Activated naive CD4-positive, alpha-beta T cell treated with anti-CD3 and anti-CD28 coated beads, Interleukin-2, amount 50 U/mL, for 16 hours (primary cell): Measurements from ENCODE around the gene LRRFIP2.
"Not testable (repeated sequence)": the region's sequence is repeated elsewhere in the genome, so short reads cannot be mapped to it uniquely, and the experiment has no call there.

ENCODE experiments used
- DNase-seq: peaks from one replicate; pipeline ENCODE4 v3.0.0-alpha.2; 2020

The LRRFIP2 gene

DNA sequence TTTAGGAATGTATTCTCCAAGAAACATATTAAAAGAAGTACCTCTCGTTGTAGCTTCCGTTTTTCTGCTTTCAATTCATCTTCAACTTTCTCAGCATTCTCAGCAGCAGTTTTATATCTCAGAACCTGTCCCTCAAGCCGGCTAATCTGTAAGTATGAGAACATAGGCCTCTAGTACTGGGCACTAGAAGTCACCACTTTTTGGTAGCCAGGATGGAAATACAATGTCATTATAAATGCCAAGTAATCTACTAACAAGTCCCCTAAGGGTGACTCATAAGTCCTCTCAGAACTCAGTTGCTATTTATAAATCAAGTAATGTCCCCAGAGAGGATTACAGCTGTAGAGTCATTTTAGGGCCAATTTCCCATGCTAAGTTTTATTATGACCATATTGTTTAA, 120.0 kb downstream of the LRRFIP2 start:
- no peak for DNase-seq

DNA sequence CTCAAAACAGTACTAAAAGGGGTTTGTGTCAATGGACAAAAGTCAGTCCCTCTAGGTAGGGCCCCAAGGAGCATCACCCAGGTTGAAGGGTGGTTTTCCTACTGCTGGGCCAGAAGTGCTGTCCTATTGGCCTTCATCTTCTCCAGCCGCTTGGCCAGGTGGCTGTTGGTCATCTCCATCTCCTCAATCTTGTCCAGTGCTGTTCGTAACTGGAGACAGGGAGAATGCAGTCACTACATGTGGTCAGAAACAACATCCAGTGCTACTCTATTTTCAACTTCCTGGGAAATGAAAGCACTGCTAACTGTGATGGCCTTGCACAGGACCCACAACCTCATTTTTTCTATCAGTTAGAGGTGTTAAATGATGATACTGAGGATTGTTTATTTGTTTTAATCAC, 120.6 kb downstream of the LRRFIP2 start:
- no peak for DNase-seq

DNA sequence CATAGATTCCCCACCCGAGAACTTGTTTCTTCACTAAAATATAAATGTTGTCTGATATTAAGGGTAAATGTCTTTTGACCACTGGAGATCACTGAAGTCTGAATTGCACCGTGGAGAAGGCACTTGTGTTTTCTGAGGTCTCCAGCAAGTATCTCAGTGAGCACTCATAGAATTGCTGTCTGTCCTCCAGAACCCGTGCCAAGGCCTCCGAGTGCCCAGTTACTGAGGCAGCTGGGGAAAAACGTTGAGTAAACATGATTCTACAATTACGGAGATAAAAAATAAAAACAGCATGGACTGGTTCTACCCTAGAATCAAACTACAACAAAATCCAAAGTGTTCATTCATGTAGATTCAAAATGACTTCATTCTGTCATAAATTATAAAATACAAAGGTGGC, 121.0 kb downstream of the LRRFIP2 start:
- no peak for DNase-seq

DNA sequence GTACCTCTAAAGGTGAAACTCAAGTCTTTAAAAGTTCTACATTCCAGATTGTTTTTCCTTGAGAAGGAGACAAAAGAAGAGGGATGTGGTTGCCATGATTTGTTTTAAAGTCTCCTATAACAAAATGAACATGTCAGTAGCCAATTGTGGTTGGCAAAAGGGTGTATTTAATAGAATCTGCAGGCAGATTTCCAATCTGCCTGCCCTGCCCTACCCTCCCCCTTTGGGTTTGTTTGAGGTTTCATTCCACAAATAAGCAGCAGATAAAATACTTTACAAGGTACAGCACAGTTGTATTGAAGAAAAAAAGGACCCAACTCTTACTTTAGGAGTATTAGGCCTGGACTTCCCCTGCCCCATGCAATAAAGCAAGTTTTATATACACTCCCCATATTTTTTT, 121.5 kb downstream of the LRRFIP2 start:
- no peak for DNase-seq

DNA sequence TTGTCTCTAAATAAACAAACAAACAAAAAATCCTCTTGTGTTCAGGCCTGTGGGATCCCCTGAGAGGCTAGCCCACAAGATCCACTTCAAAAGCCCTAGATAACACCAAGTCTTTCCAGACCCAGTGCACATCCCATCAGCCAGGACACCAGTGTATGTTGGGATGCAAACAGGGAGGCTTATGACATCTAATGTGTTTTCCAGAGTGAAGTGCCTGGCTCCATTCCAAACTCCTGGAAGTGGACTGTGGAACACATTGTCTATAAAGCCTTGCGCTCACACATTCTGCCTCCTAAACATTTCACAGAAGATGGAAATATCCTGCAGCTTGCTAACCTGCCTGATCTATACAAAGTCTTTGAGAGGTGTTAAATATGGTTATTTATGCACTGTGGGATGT, 124.1 kb downstream of the LRRFIP2 start:
- no peak for DNase-seq

DNA sequence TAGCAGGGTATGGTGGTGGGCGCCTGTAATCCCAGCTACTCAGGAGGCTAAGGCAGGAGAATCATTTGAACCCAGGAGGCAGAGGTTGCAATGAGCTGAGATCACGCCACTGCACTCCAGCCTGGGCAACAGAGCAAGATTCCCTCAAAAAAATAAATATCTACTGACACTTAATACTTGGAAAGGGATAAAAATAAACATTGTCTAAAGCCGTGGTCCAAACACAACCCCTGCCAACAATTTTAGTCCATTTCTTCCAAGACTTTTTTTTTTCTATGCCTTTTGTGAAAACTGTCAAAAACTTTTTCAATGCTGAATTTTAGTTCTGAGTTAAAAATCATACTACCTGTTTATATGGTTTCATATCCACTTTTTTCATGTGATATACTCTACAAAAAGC, 131.7 kb downstream of the LRRFIP2 start:
- not testable (repeated sequence) for DNase-seq

DNA sequence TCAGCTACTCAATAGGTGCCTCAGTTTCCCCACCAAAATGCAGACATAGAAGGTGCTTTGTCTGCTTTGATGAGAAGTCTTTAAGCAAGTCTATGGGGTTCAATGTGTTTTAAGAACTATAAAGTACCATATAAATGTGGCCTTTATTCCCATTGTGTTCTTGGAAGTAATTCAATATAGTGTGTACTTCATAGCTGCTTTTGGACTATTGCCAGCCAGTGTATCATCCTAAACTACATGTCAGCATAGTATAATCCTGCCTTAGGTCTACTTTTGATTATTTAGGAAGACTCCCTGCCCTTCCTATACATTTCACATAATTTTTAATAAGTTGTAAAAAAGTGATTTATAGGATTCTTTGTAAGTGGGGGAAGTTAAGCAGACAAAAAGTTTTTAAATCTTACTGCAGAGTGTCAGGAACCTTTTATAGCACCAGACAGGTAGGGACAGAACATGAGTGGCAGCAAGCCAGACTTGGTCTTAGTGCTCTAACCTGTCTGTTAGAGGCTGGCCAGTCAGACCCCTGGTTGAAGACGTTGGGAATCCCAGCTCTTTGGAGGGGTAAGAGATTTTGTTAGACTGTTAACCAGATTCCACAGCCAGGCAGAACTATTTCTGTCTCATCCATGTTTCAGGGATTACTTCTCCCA, 132.7 kb downstream of the LRRFIP2 start:
- no peak for DNase-seq

DNA sequence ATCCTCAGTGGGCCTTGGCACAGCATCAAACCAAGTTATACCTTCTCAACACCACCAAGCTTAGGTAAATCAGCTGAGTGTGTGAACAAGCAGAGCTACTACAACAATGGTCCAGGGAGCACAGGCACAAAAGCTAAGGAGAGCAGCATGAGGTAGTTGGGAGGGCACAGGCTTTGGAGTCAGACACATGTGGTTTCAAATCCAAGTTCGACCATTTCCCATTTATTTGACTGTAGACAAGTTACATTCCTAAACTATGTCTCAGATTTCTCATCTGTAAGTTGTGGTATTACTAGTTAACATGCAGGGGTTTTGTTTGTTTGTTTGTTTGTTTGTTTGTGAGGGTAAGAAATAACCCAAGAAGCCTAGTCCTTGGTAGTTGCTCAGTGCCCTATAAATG, 134.2 kb downstream of the LRRFIP2 start:
- DNase-seq, result no peak

DNA sequence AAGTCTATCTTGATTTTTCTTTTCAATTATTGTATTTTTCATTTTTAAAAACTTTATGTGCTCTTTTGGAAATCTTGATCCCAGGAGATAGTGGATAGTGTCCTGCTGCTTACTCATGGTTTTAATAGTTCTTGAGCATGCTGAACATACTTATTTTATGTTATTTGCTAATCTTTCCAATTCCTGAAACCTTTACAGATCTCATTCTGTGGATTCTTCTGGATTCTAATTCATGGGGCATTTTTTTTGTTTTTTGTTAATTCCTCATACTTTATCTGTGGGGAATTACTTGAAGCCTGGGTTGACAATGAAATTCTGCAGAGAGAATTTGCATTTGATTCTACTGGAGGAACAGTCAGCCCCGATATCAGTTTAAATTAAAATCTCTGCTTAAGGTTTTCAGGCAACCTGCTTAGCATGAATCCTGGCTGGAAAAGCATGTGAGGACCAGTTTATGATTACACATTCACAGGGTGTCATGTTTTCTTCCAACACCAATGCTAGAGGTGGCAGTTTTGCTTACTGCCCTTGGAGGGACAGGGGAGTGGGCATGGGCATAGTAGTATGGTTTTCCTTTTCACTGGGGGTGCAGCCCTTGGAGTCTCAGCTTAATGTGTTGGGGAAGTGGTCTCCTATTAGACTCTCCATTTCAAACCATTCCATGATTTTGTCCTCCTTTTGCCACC, 135.1 kb downstream of the LRRFIP2 start:
- no peak for DNase-seq

DNA sequence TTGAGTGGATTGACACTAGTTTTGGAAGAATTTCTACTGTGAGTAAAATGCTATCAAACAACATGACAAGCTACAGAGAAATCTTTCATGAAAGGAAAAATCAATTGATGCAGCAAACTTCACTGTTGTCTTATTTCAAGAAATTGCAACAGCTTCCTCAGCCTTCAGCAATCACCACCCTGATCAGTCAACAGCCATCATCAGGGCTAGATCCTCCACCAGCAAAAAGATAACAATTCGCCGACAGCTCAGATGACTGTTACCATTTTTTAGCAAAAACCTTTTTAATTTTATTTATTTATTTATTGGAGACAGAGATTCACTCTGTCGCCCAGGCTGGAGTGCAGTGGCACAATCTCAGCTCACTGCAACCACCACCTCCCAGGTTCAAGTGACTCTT, 137.0 kb downstream of the LRRFIP2 start:
- no peak for DNase-seq

DNA sequence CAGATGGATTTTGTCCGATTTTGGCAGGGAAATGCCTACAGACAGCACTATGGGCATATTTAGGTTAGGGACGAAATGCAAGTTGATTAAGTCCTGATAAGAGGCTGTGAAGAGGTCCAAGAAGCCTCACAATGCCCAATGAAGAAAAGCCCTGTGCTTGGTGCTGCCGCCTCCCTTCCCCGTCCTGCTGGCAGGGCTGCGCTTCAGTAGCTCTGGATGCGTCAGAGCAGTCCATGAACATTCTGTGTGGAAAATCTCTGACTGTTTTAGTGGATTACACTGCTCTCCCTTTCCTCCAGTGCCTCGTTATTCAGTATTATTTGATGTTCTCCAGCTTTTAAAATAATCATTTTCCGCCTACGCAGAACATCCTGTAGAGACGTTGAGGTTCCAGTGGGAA, 141.4 kb downstream of the LRRFIP2 start:
- no peak for DNase-seq

DNA sequence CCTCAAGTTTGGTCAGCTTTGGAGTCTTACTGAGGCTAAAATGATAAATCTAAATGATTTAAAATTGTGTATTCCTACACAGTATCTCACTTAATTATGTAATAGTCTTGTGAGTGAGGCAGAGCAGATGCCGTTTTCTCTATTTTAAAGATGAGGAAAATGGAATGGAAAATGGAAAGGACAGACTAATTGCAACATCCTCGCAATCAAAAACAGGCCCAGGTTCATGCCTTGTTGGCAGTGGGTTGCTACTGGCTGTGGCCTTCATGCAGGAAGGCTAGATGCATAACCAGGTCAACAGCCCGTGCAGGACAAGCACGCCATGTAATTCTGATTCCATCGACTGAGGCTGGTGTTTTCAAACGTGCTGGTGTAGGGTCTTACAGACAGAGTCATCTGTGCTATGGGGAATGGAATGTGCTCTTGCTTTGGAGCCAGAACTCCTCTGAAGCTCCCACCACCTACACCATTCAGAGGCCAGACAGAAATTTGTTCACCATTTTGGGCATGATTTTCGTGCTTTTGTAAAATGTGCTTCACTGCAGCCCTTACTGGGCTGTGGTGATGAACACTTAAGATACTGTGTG, 143.2 kb downstream of the LRRFIP2 start:
- no peak for DNase-seq

DNA sequence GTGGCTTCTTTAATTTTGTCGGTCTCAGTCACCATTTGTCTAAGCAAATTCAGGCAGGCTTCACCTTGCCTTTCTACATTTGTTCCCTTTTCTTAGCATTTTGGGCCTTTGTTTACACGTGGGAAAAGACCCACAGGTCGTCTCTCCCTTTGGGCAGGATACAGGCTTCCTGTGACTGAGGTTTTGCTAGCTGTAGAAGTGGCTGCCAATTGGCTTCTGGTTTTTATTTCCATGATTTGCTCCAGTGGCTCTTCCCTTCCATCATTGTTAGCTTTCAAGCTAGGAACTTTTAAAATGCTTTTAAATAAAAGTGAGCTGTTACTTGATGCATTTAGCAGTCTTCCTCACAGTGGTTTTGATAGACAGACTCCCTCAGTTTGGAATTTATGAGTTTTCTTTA, 143.8 kb downstream of the LRRFIP2 start:
- DNase-seq, result no peak

DNA sequence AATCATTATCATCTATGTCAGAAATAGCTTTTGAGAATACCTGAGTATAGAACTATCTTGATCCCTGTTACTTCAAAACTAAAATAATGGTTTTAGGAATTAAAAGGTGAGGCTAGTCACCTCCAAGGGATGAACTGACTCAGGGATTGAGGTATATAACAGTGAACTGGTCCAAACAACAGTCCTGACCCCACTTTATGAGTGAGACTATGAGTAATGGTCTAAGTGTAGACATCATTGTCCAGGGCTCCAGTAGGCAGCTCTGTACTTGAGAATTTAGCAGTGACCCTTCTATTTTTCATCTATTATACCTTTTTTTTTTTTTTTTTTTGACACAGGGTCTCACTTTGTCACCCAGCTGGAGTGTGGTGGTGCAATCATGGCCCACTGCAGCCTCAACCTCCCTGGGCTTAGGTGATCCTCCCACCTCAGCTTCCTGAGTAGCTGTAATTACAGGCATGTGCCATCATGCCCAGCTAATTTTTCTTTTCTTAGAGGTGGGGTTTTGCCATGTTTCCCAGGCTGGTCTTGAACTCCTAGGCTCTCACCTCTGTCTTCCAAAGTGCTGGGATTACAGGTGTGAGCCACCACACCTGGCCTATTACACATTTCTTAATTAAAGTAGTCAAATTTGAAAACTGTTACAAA, 144.7 kb downstream of the LRRFIP2 start:
- DNase-seq, result no peak

DNA sequence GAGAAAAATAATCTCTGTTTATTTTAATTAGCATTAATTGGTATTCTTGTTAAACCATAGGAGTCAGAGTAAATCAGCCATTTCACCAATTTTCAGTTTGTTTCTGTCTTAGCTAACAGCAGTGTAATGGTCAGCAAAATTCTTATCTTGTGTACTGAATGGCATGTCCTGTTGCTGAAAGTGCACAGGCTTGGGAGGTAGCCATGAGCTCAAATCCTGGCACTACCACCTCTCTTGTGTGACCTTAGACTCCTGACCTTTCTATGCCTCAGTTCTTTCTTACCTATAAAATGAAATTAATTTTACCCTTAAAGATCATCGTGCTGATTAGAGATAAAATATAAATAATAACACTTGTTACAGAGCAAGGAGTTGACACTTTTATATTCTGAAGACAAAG, 145.3 kb downstream of the LRRFIP2 start:
- DNase-seq, result no peak

DNA sequence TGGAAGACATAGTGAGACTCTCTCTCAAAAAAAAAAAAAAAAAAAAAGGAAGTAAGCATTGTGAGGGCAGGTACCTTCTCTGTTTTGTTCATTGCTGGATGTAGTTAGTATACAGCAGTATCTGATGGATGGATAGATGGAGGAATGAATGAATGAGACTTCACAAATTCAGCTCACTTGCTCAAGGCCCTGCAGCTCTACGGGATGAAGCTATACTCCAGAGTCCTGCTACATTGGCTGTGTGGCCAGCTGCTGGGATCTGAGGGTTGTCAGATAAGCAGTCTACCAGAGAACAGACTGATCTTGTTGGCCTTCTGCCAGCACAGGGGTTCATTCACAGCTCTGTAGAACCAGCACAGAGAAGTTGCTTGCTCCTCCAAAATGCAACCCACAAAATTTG, 146.1 kb downstream of the LRRFIP2 start:
- no peak for DNase-seq

DNA sequence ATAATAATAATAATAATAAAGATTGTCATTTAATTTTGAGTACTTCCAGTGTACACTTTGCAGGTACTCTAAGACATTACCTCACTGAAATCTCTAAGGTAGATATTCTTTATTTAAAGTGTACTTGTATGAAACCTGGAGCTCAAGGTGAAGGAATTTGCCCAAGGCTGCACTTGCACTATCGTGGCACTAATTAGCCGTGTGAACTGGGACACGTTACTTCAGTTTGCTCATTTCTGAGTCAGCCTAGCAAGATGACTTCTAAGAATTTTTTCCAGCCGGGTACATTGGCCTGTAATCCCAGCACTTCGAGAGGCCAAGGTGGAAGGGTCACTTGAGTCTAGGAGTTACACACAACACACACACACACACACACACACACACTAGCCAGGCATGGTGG, 147.5 kb downstream of the LRRFIP2 start:
- DNase-seq, result no peak

DNA sequence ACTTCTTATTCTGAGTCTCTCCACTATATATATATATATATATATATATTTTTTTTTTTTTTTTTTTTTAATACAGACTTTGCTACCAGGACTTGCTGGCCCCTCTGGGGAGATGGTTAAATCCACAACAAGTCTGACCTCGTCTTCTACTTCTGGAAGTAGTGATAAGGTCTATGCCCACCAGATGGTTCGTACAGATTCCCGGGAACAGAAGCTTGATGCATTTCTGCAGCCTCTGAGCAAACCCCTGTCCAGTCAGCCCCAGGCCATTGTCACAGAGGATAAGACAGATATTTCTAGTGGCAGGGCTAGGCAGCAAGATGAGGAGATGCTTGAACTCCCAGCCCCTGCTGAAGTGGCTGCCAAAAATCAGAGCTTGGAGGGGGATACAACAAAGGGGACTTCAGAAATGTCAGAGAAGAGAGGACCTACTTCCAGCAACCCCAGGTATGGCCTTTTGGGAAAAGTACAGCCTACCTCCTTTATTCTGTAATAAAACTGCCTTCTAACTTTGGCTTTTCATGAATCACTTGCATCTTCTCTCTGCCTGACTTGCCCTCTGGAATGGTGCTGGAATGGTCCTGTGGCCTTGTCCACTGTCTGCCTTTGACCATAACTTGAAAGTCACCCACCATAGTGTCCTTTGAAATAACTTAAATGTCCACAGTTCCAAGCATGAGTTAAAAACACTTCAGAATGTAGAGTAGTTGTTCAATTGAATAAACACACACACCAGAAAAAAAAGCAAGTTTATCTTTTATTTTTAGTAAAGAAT, 148.6 kb downstream of the LRRFIP2 start:
- DNase-seq, result no peak

DNA sequence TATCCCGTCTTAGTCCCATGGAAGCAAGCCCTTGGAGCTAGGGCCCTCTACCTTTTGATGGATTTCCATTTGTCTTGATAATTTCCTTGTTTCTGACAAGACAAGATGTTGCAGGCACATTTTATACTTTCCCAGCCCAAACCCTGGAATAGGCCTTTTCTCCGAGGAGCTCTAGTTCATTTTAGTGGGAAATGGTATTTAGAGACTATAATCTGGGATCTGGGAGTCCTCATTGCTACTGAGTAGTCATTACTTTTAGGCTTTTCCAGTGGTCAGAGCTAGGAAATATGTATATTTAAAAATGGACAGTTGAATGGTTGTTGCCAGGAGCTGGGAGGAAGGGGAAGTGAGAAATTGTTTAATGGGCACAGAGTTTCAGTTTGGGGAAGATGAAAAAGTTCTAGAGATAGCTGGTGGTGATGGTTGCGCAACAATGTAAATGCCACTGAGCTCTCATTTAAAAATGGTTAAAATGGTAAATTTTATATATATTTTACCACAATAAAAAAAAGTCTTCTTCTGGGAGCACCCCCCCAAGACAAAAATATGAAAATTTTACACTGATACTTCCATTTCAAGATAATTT, 149.5 kb downstream of the LRRFIP2 start:
- DNase-seq, result no peak

DNA sequence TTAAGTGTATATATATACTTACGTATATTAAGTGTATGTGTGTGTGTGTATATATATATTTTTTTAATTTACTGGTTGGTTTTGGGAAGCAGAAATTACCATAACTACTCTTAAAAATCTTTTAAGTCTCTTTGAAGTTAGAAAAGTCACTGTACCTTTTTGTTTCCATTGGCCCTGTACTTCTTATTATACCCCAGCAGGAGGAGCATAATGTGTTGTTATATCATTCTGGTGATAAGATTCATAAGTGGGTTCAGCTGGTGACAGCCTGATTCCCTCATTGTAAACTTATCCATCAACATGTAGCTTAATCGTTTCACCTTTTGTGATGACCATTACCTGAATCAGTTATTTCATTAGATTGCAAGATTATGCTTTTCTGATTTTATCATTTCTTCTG, 150.3 kb downstream of the LRRFIP2 start:
- DNase-seq, result no peak

DNA sequence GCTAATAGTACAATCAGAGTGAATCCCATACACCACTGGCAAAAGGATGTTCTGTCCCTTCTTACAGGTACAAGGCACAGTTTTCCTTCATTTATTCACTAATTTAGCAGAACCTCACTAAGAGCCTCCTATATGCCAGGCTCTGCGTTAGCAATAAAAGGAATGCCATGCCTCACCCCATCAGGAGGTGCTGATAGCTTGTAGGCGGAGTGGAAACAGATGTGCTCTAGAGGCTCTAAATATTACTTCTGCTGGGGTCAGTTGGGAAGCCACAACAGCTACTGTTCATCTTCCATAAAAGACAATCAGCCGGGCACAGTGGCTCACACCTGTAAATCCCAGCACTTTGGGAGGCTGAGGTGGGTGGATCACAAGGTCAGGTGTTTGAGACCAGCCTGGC, 156.7 kb downstream of the LRRFIP2 start:
- no peak for DNase-seq

DNA sequence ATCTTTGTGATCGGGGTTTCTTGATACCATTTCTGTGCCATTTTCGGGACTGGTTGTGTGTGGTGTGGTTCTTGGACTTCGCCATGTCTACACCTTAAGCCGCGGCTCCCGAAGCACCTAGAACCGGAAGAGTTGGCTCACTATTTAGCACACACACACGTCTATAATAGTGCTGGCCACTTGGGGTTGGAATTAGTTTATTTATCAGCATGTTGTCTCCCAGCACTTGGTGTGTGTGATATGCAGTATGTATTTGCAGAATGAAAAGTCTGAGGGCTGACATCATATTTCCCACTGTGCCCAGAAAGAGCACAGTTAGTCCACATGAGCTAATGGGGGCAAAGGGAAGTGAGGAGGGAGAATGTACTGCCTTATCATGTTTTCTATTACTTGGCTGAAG, 157.5 kb downstream of the LRRFIP2 start:
- DNase-seq, result no peak

DNA sequence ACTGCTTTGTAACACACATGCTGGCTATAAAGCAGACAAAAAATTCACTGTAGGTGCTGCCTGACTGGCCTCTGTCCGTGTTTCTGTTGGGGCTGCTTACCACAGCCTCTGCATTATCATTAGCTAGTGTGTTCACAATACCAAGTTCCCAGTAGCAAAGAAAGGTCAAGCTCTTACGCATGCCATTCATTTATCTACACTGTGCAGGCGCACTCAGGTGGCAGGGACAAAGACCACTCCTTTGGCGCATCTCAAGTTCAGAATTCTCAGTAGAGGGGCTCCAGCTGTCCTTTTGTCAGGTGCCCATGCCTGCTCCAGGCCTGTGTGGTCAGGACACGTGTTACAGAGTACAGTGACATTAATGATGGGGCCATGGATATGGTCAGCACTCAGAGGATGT, 158.7 kb downstream of the LRRFIP2 start:
- no peak for DNase-seq
